NCI-H2081 (cell line): ENCODE data around the gene PPIL6.

ENCODE experiments used
- DNase-seq, 2 experiments: peaks; one replicate each; lab custom pipeline; 2025; lab: John Stamatoyannopoulos, UW

The PPIL6 gene

DNA sequence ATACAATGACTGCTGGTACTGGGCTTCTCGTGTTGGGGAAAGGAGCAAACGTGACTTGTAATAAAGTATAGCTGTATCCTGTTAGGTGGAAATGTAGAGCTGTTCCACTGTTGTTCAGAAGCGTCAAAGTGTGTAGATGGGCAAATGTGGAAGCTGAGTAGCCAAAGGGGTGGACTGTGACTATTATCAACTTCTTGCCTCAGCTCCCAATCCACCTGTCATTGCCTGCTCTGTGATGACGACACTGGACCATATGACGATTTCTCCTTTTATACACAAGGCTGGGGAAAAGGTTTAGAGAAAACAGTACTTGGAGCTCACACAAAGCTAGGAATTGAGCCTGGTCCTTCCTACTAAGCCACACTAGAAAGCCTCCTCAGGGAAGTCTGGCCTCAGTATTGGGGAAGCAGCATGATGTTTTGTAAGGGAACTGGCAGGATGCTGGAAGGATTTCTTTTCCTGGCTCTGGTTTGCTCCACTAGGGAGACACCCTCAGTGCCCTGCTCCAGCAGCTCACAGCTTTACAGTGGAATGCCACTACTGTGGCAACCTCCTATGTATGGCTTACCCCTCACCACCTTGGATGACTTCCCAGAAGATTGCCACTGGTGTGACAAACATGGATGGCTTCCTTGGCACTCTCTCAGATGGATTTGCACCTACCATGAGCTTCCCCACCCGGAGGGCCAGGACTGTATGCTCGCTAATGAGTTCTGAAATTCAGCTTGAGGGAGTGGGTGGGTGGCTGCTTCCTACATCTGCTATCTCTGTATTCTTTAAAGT is 78.1 kb downstream of the PPIL6 start:
- no peak for DNase-seq

DNA sequence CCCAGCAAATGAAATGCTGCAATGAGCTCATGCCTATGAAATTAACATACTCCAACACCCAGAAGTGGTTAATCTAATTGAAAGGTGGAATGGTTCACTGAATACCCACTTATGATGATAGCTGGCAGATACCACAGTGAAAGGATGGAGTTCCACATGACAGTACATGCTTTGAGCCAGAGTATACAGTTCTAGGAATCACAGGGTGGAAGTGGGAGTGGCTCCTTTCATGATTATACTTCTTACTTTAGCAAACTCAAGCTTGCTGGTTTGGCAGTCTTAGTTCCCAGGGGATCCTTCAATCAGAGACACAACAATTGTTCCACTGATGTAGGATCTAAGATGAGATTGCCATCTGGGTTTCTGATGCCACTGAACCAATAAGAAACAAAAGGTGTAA is 79.6 kb downstream of the PPIL6 start:
- DNase-seq, result no peak

DNA sequence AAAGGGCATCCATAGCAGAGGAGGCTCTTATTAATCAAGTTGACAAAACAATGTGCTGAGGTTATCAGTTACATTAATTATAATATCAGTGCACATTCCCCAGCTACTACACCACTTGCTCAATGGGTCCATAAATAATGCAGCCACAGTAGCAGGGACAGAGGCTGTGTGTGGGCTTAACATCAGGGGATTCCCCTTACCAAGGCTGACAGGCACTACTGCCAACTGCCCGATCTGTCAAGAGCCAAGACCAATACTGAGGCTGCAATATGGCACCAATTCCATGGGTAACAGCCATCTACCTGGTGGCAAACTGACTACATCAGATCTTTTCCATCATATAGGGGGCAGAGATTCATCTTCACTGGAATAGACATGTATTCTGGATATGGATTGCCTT is 80.1 kb downstream of the PPIL6 start:
- DNase-seq, result no peak

GRCh38 chr6:109359248-109359647 is 81.2 kb downstream of the PPIL6 start:
- DNase-seq, result no peak

DNA sequence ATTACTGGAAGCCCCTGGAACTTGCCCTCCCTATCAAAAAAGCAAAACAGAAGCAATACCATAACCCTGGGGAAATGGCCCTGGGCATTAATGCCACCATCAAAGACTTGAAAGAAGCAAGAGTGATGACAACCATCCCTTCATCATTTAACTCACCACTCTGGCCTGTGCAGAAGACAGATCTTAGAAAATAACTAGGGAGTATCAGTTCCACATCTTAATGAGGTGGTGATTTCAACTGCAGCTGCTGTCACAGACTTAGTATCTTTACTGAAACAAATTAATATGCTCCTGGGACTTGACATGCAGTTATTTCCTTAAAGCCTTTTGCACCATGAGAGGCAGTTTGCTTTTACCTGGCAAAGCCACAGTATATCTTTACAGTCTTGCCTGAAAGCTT is 82.2 kb downstream of the PPIL6 start:
- no peak for DNase-seq

DNA sequence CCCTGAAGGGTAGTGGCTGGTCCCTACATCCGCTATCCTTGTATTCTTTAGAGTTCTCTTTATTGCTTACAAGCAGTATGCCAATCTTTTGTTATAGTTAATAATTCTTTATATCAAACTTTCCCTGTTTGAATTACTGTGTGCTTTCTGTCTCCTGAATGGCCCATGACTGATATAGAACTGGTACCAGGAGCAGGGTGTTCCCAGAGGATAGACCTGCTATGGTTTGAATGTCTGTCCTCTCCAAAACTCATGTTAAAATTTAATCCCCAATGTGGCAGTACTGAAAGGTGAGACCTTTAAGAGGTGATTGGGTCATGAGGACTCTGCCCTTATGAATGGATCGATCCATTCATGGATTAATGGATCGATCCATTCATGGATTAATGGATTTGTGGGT is 84.2 kb downstream of the PPIL6 start:
- no peak for DNase-seq

GRCh38 chr6:109351231-109352130 is 88.9 kb downstream of the PPIL6 start:
- DNase-seq, result no peak

GRCh38 chr6:109349419-109349987 is 90.9 kb downstream of the PPIL6 start:
- peak; percentile 4 to 67 for DNase-seq

- DNase-seq, result no peak
Measured at GRCh38 chr6:109348226-109348625, 92.2 kb downstream of the PPIL6 start.

DNA sequence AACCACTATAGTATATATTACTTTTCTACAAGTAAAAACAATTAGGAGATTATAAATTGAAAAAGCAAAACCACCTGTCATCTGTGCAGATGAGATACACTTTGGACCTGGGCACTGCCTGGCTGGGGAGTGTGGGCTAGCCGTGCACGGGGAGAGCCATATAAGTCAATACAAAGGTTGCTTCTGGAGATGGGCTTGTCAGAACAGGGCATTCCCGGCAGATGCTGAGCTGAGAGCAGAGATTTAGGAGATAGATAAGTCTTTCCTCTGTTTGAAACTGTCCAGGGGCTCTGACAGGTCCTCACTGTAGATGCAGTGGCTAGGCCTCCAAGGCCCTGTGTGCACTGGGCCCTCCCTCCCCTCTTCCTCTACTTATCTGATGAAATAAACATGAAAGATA is 92.6 kb downstream of the PPIL6 start:
- no peak for DNase-seq

- no peak for DNase-seq
Measured at GRCh38 chr6:109345986-109346385, 94.4 kb downstream of the PPIL6 start.

DNA sequence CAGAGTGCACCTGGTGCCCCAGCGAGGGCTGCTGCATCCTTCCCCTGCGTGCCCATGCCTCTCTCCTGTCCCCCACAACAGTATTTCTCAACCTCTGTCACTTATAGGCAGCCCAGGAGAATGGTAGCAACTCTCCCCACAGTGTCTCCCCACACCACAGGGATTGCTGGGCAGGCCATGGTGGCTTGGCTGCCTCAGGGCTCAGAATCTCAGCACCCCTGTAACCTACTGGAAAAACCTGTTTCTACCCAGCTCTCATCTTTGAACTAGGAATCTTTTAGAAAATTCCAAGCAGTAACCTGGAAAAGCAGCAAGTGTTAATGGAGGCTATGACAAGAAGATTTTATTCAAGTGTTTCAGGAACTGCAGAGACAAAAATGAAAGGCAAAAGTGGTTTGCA is 96.2 kb downstream of the PPIL6 start:
- DNase-seq, result no peak

GRCh38 chr6:109343518-109343917 is 96.9 kb downstream of the PPIL6 start:
- no peak for DNase-seq

GRCh38 chr6:109342911-109343310 is 97.5 kb downstream of the PPIL6 start:
- DNase-seq, result no peak

DNA sequence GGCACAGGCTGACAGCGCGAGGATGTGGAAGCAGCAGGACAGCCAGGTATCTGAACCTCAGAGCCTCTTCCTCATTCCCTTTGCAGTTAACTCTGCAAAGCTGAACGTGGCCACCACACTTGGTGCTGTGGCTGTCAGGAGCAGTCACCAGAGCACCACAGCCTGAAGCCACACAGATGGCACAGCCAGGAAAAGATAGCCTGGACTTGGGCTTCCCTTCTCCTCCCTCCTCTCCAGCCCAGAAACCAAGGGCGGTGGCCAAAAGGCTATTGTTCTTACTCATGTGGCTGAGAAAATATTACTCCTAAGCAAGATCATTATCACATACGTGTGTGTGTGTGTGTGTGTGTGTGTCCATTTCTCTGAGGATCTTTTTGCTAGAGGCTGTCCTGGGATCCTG is 97.9 kb downstream of the PPIL6 start:
- DNase-seq, result no peak

DNA sequence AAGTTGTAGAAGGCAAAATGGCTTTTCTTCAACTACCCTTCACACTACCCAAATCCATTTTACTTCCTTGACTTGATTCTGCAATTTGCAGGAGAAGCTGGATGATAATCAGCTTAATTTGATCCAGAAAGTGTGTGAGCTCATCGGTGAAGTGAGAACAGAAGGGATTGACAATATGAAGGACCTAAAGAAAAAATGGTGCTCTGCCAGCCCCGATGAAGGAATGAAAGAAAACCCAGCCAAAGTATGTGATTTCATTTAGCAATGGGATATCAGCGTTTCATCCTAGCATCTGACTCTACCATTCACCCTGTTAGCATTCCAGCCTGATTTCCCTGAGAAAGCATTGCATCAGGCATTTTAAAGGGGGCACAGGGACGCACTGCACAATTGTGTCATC is 99.6 kb downstream of the PPIL6 start:
- DNase-seq, result no peak
